Measurements from ENCODE around the gene DNAJB11.
"Not testable (repeated sequence)": the region's sequence is repeated elsewhere in the genome, so short reads cannot be mapped to it uniquely, and the experiment has no call there.

Gene DNAJB11

GRCh38 chr3:186620213-186621092 lies 49.9 kb downstream of the DNAJB11 start:
- DNase-seq = no peak

- no peak for DNase-seq
Observed at GRCh38 chr3:186621894-186622650, 51.6 kb downstream of the DNAJB11 start.

- no peak for DNase-seq
Observed at GRCh38 chr3:186622651-186623310, 52.3 kb downstream of the DNAJB11 start.

GRCh38 chr3:186624598-186624997 lies 54.1 kb downstream of the DNAJB11 start:
- no peak for DNase-seq

GRCh38 chr3:186625600-186626042 lies 55.1 kb downstream of the DNAJB11 start:
- DNase-seq = no peak

GRCh38 chr3:186626254-186626847 lies 55.8 kb downstream of the DNAJB11 start:
- DNase-seq = no peak

GRCh38 chr3:186627852-186628414 lies 57.4 kb downstream of the DNAJB11 start:
- no peak for DNase-seq

GRCh38 chr3:186628756-186629155 lies 58.2 kb downstream of the DNAJB11 start:
- DNase-seq = no peak

- DNase-seq = no peak
Observed at GRCh38 chr3:186630950-186631641, 60.6 kb downstream of the DNAJB11 start.

GRCh38 chr3:186633481-186633880 lies 63.0 kb downstream of the DNAJB11 start:
- DNase-seq = no peak

GRCh38 chr3:186634207-186634606 lies 63.7 kb downstream of the DNAJB11 start:
- not testable (repeated sequence) for DNase-seq
